Measurements from ENCODE around the gene PIGQ.

PIGQ gene

GRCh38 chr16:555528-556473 is 14.0 kb upstream of the PIGQ start:
- DNase-seq (ENCODE audit: low read depth in 3 of 3): no peak

- no peak for DNase-seq (ENCODE audit: low read depth in 3 of 3)
Measured at GRCh38 chr16:556474-557173, 13.1 kb upstream of the PIGQ start.

- no peak for DNase-seq (ENCODE audit: low read depth in 3 of 3)
Measured at GRCh38 chr16:557463-558297, 12.1 kb upstream of the PIGQ start.

GRCh38 chr16:558298-559020 is 11.3 kb upstream of the PIGQ start:
- DNase-seq (ENCODE audit: low read depth in 3 of 3): no peak

GRCh38 chr16:559021-559380 is 10.8 kb upstream of the PIGQ start:
- DNase-seq (ENCODE audit: low read depth in 3 of 3): no peak

- no peak for DNase-seq (ENCODE audit: low read depth in 3 of 3)
Measured at GRCh38 chr16:559411-560203, 10.2 kb upstream of the PIGQ start.

GRCh38 chr16:560204-560700 is 9.5 kb upstream of the PIGQ start, which contains the start of gene PRR35:
Gene PRR35 (plus strand): TSS chr16:560394. CDS start chr16:563295, 2,901 bp downstream.
- DNase-seq (ENCODE audit: low read depth in 3 of 3): no peak

- DNase-seq (ENCODE audit: low read depth in 3 of 3): no peak
Measured at GRCh38 chr16:560701-561412, 8.9 kb upstream of the PIGQ start.

- DNase-seq (ENCODE audit: low read depth in 3 of 3): no peak
Measured at GRCh38 chr16:561413-561794, 8.4 kb upstream of the PIGQ start.

- no peak for DNase-seq (ENCODE audit: low read depth in 3 of 3)
Measured at GRCh38 chr16:561957-562938, 7.5 kb upstream of the PIGQ start.

- no peak for DNase-seq (ENCODE audit: low read depth in 3 of 3)
Measured at GRCh38 chr16:563072-563644, 6.6 kb upstream of the PIGQ start.

GRCh38 chr16:564690-565418 is 4.9 kb upstream of the PIGQ start:
- no peak for DNase-seq (ENCODE audit: low read depth in 3 of 3)

GRCh38 chr16:565419-566330 is 4.1 kb upstream of the PIGQ start:
- DNase-seq (ENCODE audit: low read depth in 3 of 3): no peak

GRCh38 chr16:566475-567372 is 3.0 kb upstream of the PIGQ start, which contains the start of gene NHLRC4:
Gene NHLRC4 (plus strand): TSS chr16:567005. CDS start chr16:568048, 1,043 bp downstream.
- peak in 1 of 3 experiments; percentile 51 for DNase-seq (ENCODE audit: low read depth in 3 of 3)
